Measurements from ENCODE around the gene DDO. TPM values are rescaled to one million over a fixed set of nuclear protein-coding genes. Genes with fewer than 3 reads are reported as not detected.
"Not testable (repeated sequence)": the region's sequence is repeated elsewhere in the genome, so short reads cannot be mapped to it uniquely, and the experiment has no call there.

DDO gene, protein sequence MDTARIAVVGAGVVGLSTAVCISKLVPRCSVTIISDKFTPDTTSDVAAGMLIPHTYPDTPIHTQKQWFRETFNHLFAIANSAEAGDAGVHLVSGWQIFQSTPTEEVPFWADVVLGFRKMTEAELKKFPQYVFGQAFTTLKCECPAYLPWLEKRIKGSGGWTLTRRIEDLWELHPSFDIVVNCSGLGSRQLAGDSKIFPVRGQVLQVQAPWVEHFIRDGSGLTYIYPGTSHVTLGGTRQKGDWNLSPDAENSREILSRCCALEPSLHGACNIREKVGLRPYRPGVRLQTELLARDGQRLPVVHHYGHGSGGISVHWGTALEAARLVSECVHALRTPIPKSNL
- not detected for total RNA-seq

DNA sequence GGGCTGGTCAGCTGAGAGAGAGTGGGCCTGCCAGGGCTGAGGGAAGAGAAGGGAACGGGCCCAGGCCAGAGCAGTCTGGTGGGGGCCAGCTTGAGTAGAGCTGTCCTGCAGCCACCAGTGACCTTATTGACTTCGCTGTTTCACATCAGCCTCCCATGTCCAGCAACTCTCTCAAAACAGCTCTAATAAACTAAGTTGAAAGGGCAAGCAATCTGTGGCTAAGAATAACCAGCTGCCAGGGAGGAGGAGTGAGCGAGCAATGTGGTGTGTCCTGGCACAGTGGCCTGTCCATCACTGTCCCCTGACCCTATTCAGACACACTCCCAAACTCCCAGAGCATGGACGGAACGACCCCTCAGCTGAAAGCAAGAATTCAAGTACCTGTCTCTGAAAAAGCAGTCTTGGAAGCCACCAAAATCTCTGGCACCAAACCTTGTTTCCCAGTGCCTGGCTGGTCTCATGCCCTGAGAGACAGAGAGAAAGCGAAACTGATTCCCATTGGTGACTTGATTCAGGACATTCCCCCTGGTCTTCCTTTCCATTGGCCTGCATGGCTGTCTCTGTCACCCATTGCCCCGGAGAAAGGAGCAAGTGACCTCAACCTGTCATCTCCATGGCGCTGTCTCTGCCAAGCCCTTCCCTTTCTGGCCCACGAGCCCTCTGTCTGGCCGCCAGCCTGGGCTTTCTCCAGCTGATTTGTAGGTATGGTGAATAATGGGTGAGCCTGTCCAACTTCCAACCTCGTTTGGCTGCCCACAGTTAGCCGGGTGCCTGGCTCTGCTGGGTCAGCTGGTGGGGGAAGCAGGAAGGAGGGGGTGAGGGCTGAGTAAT lies at the start of gene DDO:
TSS of gene DDO (minus strand) at position 490 of the 831 bp plus-strand sequence. CDS start 2,113 bp downstream, outside the sequence.
- H3K9me3 Mint-ChIP-seq (ENCODE audit: low read depth) = no peaks in the 10 kb centered on the region
- no peaks in the 10 kb centered on the region for H3K36me3 Mint-ChIP-seq (ENCODE audit: low read depth)
- POLR2A ChIA-PET = interaction anchor here (0.6 kb wide), 1 partner anchor 715 kb away, joined by 3 read pairs; no protein-coding TSS in a partner anchor
- H3K27ac Mint-ChIP-seq = no peak within 1 kb of the TSS
- CTCF ChIA-PET = interaction anchor here (0.6 kb wide), 2 partner anchors 11 to 592 kb away, joined by 3 to 4 read pairs; no protein-coding TSS in a partner anchor
- intact Hi-C loops (cut with DNase I, micrococcal nuclease) = no loop called here
- DNase-seq = no peak
- H3K27me3 Mint-ChIP-seq = peaks cover 2% of the 10 kb centered on the region
- no peak for ATAC-seq
- peaks cover 2% of the 10 kb centered on the region for H3K4me1 Mint-ChIP-seq
- H3K4me3 Mint-ChIP-seq = no peak within 1 kb of the TSS

DNA sequence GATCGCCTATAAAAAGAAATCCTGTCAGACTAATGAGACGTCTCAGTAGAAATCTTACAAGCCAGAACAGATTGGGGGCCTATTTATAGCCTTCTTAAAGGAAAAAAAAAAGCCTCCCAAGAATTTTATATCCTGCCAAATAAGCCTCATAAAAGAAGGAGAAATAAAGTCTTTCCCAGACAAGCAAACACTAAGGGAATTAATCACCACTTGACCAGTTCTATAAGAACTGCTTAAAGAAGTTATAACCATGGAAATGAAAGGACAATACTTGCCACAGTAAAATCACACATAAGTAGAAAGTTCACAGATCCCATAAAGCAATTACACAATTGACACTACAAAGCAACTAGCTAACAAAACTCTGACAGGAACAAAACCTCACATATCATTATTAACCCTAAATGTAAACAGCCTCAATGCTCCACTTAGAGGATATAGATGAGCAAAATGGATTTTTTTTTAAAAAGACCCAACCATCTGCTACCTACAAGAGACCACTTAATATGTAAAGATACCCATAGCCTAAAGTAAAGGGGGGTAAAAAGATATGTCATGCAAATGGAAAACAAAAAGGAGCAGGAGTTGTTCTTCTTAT lies 47.6 kb upstream of the DDO start:
- CTCF ChIA-PET = interaction anchor here (0.6 kb wide), 1 partner anchor 120 kb away, joined by 3 read pairs; no protein-coding TSS in a partner anchor
- peaks cover 15% of the 10 kb centered on the region for H3K9me3 Mint-ChIP-seq (ENCODE audit: low read depth)
- ATAC-seq = no peak
- POLR2A ChIA-PET = no interaction called here
- no peak overlapping the region for H3K27ac Mint-ChIP-seq
- intact Hi-C loops (cut with DNase I, micrococcal nuclease) = no loop called here
- H3K4me3 Mint-ChIP-seq = no peak overlapping the region
- peaks cover 5% of the 10 kb centered on the region for H3K27me3 Mint-ChIP-seq
- peaks cover 3% of the 10 kb centered on the region for H3K36me3 Mint-ChIP-seq (ENCODE audit: low read depth)
- no peaks in the 10 kb centered on the region for H3K4me1 Mint-ChIP-seq
- DNase-seq = no peak

DNA sequence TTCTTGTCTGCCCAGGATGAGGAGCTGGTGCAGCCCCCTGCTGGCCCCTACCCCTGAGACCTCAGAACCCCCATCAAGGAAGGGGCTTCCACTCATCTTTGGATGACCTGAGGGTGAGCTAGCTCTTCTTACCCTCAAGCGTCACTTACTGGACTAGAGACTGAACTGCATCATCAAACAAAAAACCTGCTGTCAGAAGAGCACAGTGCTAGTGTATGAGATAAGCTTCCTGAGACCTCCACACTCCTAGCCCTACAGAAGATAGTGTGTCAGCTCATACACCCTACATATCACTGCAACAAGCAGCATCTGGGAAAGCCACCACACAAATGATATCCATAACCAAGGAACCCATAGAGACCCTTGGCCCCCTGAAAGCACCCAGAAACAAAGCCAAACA lies 46.0 kb upstream of the DDO start:
- POLR2A ChIA-PET = no interaction called here
- intact Hi-C loops (cut with DNase I, micrococcal nuclease) = no loop called here
- peaks cover 3% of the 10 kb centered on the region for H3K36me3 Mint-ChIP-seq (ENCODE audit: low read depth)
- ATAC-seq = no peak
- DNase-seq = no peak
- peaks cover 6% of the 10 kb centered on the region for H3K27me3 Mint-ChIP-seq
- H3K4me3 Mint-ChIP-seq = no peak overlapping the region
- no peak overlapping the region for H3K27ac Mint-ChIP-seq
- CTCF ChIA-PET = no interaction called here
- H3K4me1 Mint-ChIP-seq = no peaks in the 10 kb centered on the region
- peaks cover 15% of the 10 kb centered on the region for H3K9me3 Mint-ChIP-seq (ENCODE audit: low read depth)

DNA sequence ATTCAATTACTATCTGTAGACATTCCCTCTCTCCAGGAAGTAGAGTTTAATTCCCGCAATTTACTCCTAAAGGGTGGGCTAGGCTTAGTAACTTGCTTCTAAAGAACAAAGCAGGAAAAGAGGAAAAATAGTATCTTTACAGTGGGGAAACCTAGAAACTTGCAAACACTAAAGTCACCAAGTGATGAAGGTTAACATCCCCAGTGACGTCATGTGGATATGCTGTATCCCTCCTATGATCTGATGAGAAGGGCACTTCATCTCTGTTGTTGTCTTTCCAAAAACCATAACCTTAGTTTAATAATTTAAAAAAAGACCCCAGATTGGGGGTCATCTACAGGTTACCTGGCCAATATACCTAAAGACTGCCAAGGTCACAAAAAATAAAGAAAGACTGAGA lies 43.8 kb upstream of the DDO start:
- intact Hi-C loops (cut with DNase I, micrococcal nuclease) = no loop called here
- peaks cover 6% of the 10 kb centered on the region for H3K27me3 Mint-ChIP-seq
- H3K4me3 Mint-ChIP-seq = no peak overlapping the region
- POLR2A ChIA-PET = no interaction called here
- peaks cover 15% of the 10 kb centered on the region for H3K9me3 Mint-ChIP-seq (ENCODE audit: low read depth)
- DNase-seq (no peak), ATAC-seq (no peak)
- no peaks in the 10 kb centered on the region for H3K4me1 Mint-ChIP-seq
- CTCF ChIA-PET = interaction anchor here (1.3 kb wide), 1 partner anchor 11 kb away, joined by 4 read pairs; no protein-coding TSS in a partner anchor
- H3K36me3 Mint-ChIP-seq (ENCODE audit: low read depth) = peaks cover 3% of the 10 kb centered on the region
- H3K27ac Mint-ChIP-seq = no peak overlapping the region

DNA sequence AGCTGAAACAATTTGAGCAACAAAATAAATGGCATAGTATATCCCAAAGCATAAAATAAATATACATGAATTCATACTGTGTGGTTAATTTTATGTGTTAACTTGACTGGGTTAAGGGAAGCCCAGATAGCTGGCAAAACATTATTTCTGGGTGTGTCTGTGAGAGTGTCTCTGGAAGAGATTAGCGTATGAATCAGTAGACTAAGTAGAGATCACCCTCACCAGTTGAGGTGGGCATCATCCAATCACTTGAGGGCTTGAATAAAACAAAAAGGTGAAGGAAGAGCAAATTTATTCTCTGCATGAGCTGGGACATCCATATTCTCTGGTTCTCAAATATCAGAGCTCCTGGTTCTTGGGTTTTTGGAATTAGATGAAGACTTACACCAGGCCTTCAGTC lies 43.1 kb upstream of the DDO start:
- Mint-ChIP-seq H3K27me3 (peaks cover 5% of the 10 kb centered on the region), H3K4me1 (no peaks in the 10 kb centered on the region), H3K4me3 (no peak overlapping the region), H3K36me3 (ENCODE audit: low read depth) (no peaks in the 10 kb centered on the region), H3K27ac (no peak overlapping the region), H3K9me3 (ENCODE audit: low read depth) (peaks cover 10% of the 10 kb centered on the region)
- ChIA-PET POLR2A (no interaction called here), CTCF (interaction anchor here (1.1 to 1.3 kb wide), 2 partner anchors 12 to 110 kb away, joined by 3 to 4 read pairs; no protein-coding TSS in a partner anchor)
- intact Hi-C loops (cut with DNase I, micrococcal nuclease) = no loop called here
- DNase-seq (no peak), ATAC-seq (no peak)

DNA sequence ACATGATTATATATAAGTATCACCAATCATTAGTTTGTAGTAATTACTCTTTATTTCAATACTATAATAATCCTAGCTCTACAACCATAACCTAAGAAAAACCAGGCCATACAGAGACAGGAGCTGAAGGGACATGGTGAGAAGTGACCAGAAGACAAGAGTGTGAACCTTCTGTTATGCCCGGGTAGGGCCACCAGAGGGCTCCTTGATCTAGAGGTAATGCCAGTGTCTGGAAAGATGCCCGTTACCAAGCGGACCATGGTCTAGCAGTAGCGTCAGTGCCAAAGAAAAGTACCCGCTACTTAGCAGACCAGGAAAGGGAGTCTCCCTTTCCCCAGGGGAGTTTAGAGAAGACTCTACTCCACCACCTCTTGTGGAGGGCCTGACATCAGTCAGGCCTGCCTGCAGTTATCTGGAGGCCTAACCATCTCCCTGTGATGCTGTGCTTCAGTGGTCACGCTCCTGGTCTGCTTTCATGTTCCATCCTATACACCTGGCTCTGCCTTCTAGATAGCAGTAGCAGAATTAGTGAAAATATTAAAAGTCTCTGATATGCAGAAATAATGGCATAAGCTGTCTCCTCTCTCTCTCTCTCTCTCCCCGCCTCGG lies 42.3 kb upstream of the DDO start:
- intact Hi-C loops (cut with DNase I, micrococcal nuclease); H3K27me3 Mint-ChIP-seq; ATAC-seq; H3K4me1 Mint-ChIP-seq; H3K9me3 Mint-ChIP-seq (ENCODE audit: low read depth); H3K36me3 Mint-ChIP-seq (ENCODE audit: low read depth); POLR2A ChIA-PET; H3K4me3 Mint-ChIP-seq; H3K27ac Mint-ChIP-seq: not testable (repeated sequence)
- DNase-seq = peak; percentile 46
- CTCF ChIA-PET = interaction anchor here (1.1 to 1.6 kb wide), 3 partner anchors 13 to 111 kb away, joined by 3 to 4 read pairs (median 3); no protein-coding TSS in a partner anchor

DNA sequence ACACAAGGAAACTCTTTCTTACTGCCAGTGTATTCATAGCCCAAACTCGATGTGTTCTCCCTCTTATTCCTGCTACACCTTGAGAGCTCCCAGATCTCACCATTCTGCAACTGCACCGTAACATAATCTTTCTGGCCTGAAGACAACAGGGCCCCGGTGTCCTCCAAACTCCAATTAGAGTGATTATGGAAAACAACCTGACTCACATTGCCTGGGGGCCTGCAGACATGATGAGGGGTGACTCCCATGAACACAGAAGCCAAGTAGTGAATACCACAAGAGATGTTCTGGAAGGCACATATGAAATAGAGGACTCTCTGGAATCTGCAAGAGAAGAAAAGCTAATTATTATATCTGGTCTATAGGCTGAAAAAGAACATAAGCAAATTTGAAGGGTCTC lies 41.3 kb upstream of the DDO start:
- Mint-ChIP-seq H3K4me1 (no peaks in the 10 kb centered on the region), H3K36me3 (ENCODE audit: low read depth) (no peaks in the 10 kb centered on the region), H3K9me3 (ENCODE audit: low read depth) (peaks cover 3% of the 10 kb centered on the region), H3K4me3 (no peak overlapping the region), H3K27me3 (peaks cover 7% of the 10 kb centered on the region), H3K27ac (no peak overlapping the region)
- DNase-seq = no peak
- intact Hi-C loops (cut with DNase I, micrococcal nuclease) = no loop called here
- POLR2A ChIA-PET = no interaction called here
- CTCF ChIA-PET = interaction anchor here (1.6 kb wide), 1 partner anchor 19 kb away, joined by 3 read pairs; no protein-coding TSS in a partner anchor
- no peak for ATAC-seq

DNA sequence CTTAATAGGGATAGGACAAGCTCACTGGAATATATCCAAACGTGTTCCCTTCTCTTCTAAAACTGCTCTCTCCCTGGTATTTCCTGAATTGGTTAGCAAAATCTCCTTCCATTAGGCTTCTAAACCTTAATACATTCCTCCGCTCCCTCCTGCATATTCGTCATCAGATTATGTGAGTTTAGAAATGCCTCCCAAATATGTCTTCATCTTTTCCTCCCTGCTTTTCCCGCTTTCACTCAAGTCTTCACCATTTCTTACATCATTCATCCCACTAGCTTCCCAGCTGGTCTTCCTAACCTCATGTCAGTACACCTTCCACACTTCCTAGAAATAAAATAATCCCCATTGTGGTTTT lies 34.1 kb upstream of the DDO start:
- intact Hi-C loops (cut with DNase I, micrococcal nuclease) = no loop called here
- DNase-seq = no peak
- Mint-ChIP-seq H3K27ac (no peak overlapping the region), H3K4me3 (no peak overlapping the region), H3K4me1 (no peaks in the 10 kb centered on the region), H3K9me3 (ENCODE audit: low read depth) (no peaks in the 10 kb centered on the region), H3K36me3 (ENCODE audit: low read depth) (no peaks in the 10 kb centered on the region), H3K27me3 (peaks cover 10% of the 10 kb centered on the region)
- CTCF ChIA-PET = interaction anchor here (0.7 to 0.8 kb wide), 2 partner anchors 9 to 91 kb away, joined by 3 read pairs; partner anchors contain the start of gene METTL24
- POLR2A ChIA-PET = no interaction called here
- ATAC-seq = no peak

DNA sequence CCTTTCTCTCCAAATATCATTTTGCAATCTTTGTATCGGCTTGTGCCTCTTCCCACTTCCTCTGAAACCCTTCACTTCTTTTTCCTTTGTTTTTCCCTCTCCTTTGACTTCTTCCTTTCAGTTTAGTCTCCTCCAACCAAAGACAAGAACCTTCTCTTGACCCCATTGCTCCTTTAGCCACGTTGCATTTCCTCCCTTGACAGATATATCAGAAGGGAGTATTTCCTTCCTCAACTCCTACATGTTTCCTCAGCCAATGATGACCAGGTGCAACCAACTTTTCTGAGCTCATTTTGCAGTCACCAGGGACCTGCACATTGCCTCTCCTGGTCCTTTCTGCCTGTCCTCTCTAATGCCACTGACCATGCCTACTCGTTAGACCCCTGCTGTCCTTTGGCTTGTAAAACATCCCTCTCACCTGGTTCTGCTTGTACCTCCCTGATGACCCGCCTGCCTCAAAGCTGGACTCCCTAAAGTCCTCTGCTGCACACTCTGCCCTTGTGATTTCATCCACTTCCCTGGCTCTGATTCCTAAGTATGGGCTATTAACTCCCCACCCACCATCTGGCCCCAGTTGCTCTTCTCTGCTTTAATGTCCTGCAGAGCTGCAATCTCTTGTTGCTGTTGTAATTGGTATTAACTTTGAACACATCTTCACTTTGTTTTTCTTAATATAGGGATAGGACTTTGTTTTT lies 33.6 kb upstream of the DDO start:
- no peak for ATAC-seq
- Mint-ChIP-seq H3K27ac (no peak overlapping the region), H3K4me3 (no peak overlapping the region), H3K4me1 (no peaks in the 10 kb centered on the region), H3K27me3 (peaks cover 9% of the 10 kb centered on the region), H3K9me3 (ENCODE audit: low read depth) (no peaks in the 10 kb centered on the region), H3K36me3 (ENCODE audit: low read depth) (no peaks in the 10 kb centered on the region)
- intact Hi-C loops (cut with DNase I, micrococcal nuclease) = no loop called here
- ChIA-PET POLR2A (no interaction called here), CTCF (interaction anchor here (0.7 to 0.8 kb wide), 2 partner anchors 8 to 91 kb away, joined by 3 read pairs; partner anchors contain the start of gene METTL24)
- no peak for DNase-seq

DNA sequence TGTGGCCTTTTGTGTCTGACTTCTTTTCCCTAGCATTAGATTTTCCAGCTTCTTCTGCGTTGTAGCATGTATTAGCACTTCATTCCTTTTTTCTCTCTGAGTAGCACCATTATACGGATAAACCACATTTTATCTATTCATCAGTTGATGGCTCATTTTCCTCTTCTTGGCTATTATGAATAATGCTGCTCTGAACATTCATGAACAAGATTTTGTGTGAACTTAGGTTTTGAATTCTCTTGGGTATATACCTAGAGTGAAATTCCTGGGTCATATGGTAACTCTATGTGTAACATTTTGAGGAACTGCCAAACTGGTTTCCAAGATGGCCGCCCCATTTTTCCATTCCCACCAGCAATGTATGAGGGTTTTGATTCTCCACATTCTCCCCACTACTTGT lies 32.4 kb upstream of the DDO start:
- no peak overlapping the region for H3K4me3 Mint-ChIP-seq
- no peak for DNase-seq
- ChIA-PET CTCF (no interaction called here), POLR2A (no interaction called here)
- no peak overlapping the region for H3K27ac Mint-ChIP-seq
- H3K4me1 Mint-ChIP-seq = no peaks in the 10 kb centered on the region
- H3K36me3 Mint-ChIP-seq (ENCODE audit: low read depth) = no peaks in the 10 kb centered on the region
- intact Hi-C loops (cut with DNase I, micrococcal nuclease) = no loop called here
- H3K27me3 Mint-ChIP-seq = peaks cover 8% of the 10 kb centered on the region
- no peaks in the 10 kb centered on the region for H3K9me3 Mint-ChIP-seq (ENCODE audit: low read depth)
- no peak for ATAC-seq

DNA sequence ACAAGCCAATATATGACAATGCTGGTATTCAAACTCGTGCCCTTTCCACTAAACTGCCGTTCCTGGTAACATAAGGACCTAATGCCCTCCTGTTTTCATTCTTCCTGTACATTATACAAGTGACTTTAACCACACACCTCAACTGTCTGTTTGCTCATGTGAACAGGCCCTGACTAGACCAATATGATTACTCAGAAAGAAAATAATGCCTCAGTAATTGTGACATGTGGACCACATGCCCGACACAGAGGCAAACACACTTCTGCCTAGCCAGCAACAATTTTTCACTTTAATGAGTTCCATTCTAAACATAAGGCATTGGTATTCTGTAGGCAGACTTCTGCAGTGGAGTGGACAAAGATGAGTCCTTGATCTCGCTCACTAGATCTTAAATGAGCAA lies 31.0 kb upstream of the DDO start:
- H3K4me3 Mint-ChIP-seq = no peak overlapping the region
- intact Hi-C loops (cut with DNase I, micrococcal nuclease) = no loop called here
- CTCF ChIA-PET = no interaction called here
- ATAC-seq = no peak
- H3K27ac Mint-ChIP-seq = no peak overlapping the region
- H3K27me3 Mint-ChIP-seq = peaks cover 4% of the 10 kb centered on the region
- POLR2A ChIA-PET = no interaction called here
- no peaks in the 10 kb centered on the region for H3K9me3 Mint-ChIP-seq (ENCODE audit: low read depth)
- H3K4me1 Mint-ChIP-seq = no peaks in the 10 kb centered on the region
- no peaks in the 10 kb centered on the region for H3K36me3 Mint-ChIP-seq (ENCODE audit: low read depth)
- DNase-seq = no peak

All from activated CD4-positive, alpha-beta T cell treated with anti-CD3 and anti-CD28 coated beads for 36 hours (primary cell).